Chondrocyte (in vitro differentiated cells): ENCODE data around the gene CST1. TPM values are rescaled to one million over a fixed set of nuclear protein-coding genes. Genes with fewer than 3 reads are reported as not detected.
"Not testable (repeated sequence)": the region's sequence is repeated elsewhere in the genome, so short reads cannot be mapped to it uniquely, and the experiment has no call there.

ENCODE experiments used
- DNase-seq: peaks from one replicate; pipeline ENCODE4 v3.0.0; 2021; ENCODE audit warnings: mixed read lengths, low spot score
- H3K27ac Mint-ChIP-seq: one replicate; pipeline ENCODE4 v1.8.0; 2021; ENCODE audit warnings: mild to moderate bottlenecking, moderate library complexity, mixed read lengths; ENCODE audit not compliant: unreplicated experiment
- H3K27me3 Mint-ChIP-seq: 2 replicates; pipeline ENCODE4 v1.8.0; 2021; ENCODE audit warnings: low read depth, mixed read lengths
- H3K36me3 Mint-ChIP-seq: 2 replicates; pipeline ENCODE4 v1.8.0; 2021; ENCODE audit warnings: low read depth, mixed read lengths
- H3K4me1 Mint-ChIP-seq: 2 replicates; pipeline ENCODE4 v1.8.0; 2021; ENCODE audit warnings: low read depth, mild to moderate bottlenecking, mixed read lengths
- H3K4me3 Mint-ChIP-seq: one replicate; pipeline ENCODE4 v1.8.0; 2021; ENCODE audit warnings: mild to moderate bottlenecking, moderate library complexity, mixed read lengths; ENCODE audit not compliant: unreplicated experiment
- H3K9me3 Mint-ChIP-seq: 2 replicates; pipeline ENCODE4 v1.8.0; 2021; ENCODE audit warnings: low read depth, mixed read lengths
- CTCF ChIP-seq: fragments of 200-600 bp; sonication (generic); IDR thresholded peaks from 2 replicates; pipeline ENCODE4 v1.5.0; 2021; ENCODE audit warnings: antibody characterized with exemption, mild to moderate bottlenecking, moderate library complexity
- total RNA-seq: library from RNA; stranded (reverse); gene quantifications from 3 replicates; pipeline ENCODE4 v1.2.1, GENCODE V29; 2021

CST1 gene
- total RNA-seq, 1 donor from 2014 or later: not detected

- Mint-ChIP-seq H3K27ac (no peak overlapping the region), H3K27me3 (peaks cover 13% of the 10 kb centered on the region), H3K36me3 (no peaks in the 10 kb centered on the region), H3K4me1 (no peaks in the 10 kb centered on the region), H3K9me3 (peaks cover 4% of the 10 kb centered on the region), H3K4me3 (no peak overlapping the region)
- TF ChIP-seq CTCF: no peak
- no peak for DNase-seq
Measured at GRCh38 chr20:23763345-23763744, 12.6 kb upstream of the CST1 start.

GRCh38 chr20:23759306-23759940 lies 8.7 kb upstream of the CST1 start:
- Mint-ChIP-seq H3K4me3 (no peak overlapping the region), H3K27ac (no peak overlapping the region), H3K4me1 (peaks cover 8% of the 10 kb centered on the region), H3K27me3 (peaks cover 9% of the 10 kb centered on the region), H3K36me3 (no peaks in the 10 kb centered on the region), H3K9me3 (no peaks in the 10 kb centered on the region)
- TF ChIP-seq CTCF: no peak
- no peak for DNase-seq

- H3K9me3 Mint-ChIP-seq, H3K4me1 Mint-ChIP-seq, H3K27me3 Mint-ChIP-seq, DNase-seq, H3K36me3 Mint-ChIP-seq, H3K27ac Mint-ChIP-seq, H3K4me3 Mint-ChIP-seq: not testable (repeated sequence)
Measured at GRCh38 chr20:23756792-23757191, 6.1 kb upstream of the CST1 start.

GRCh38 chr20:23755131-23755611 lies 4.4 kb upstream of the CST1 start:
- not testable (repeated sequence) for H3K4me3 Mint-ChIP-seq, DNase-seq, H3K36me3 Mint-ChIP-seq, H3K27me3 Mint-ChIP-seq, H3K4me1 Mint-ChIP-seq, H3K9me3 Mint-ChIP-seq, H3K27ac Mint-ChIP-seq

GRCh38 chr20:23754731-23755130 lies 4.0 kb upstream of the CST1 start:
- H3K9me3 Mint-ChIP-seq: no peaks in the 10 kb centered on the region
- no peak for TF ChIP-seq CTCF
- peaks cover 3% of the 10 kb centered on the region for H3K27me3 Mint-ChIP-seq
- no peak overlapping the region for H3K4me3 Mint-ChIP-seq
- peaks cover 8% of the 10 kb centered on the region for H3K4me1 Mint-ChIP-seq
- no peaks in the 10 kb centered on the region for H3K36me3 Mint-ChIP-seq
- DNase-seq: no peak
- H3K27ac Mint-ChIP-seq: no peak overlapping the region

GRCh38 chr20:23753589-23753988 lies 2.9 kb upstream of the CST1 start:
- no peak overlapping the region for H3K4me3 Mint-ChIP-seq
- TF ChIP-seq CTCF: no peak
- no peak for DNase-seq
- H3K27ac Mint-ChIP-seq: no peak overlapping the region
- H3K36me3 Mint-ChIP-seq: no peaks in the 10 kb centered on the region
- H3K27me3 Mint-ChIP-seq: peaks cover 3% of the 10 kb centered on the region
- H3K4me1 Mint-ChIP-seq: peaks cover 8% of the 10 kb centered on the region
- H3K9me3 Mint-ChIP-seq: no peaks in the 10 kb centered on the region
